CD1c-positive myeloid dendritic cell (primary cell): Measurements from ENCODE around the gene WNT4.

Experiments
- DNase-seq: peaks from one replicate; pipeline ENCODE4 v3.0.0-alpha.2; 2016; ENCODE audit errors: extremely low spot score

The WNT4 gene

DNA sequence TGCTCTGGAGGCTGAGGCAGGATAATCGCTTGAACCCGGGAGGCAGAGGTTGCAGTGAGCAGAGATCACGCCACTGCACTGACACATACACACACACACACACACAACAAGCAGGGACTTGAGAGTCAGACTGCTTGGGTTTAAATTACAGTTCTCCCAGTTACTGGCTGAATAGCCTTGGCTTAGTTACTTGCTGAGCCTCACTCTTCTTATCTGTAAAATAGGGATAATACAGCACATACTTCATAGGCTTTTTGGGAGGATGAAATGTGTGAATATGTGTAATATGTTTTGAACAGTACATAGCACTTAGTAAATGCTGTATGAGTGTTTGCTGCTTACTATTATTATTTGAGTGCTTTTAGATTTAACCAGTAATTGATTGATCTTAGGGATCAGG is 66.6 kb downstream of the WNT4 start:
- no peak for DNase-seq

DNA sequence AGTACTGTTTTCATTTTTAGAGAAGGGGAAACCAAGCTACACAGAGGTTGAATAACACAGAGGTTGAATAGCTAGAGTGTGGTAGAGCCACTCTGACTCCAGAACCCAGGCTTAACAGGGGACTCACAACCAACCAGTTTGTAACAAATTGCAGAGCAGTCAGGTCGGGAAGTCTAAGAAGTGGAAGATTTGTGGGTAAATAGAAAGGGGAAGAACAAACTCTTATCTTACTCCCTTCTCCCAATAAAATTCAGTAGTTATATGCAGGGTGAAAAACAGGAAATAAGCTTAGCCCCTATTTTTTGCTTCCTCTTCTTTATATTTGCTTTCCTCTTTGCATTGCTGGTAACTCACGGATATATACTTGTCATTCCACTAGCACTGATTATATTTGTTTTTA is 67.2 kb downstream of the WNT4 start:
- DNase-seq, result peak; percentile 72

DNA sequence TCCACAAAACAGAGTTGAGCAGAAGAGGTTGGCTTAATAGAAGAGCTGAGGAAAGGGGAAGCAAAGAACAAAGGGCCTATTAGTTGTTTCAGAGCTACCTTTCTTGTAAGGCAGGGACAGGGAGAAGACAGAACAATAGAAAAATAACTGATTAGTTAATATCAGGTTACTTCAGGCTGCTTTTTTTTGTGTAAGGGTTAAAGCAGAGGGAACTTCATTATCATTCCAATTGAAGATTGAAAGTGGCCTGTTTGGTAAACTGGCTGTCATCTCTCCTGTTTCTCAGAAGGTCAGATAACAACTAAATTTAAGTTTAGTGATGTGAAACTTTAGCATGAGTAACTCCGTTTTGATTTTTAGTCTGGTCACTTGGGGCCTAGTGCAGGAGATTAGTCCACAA is 68.1 kb downstream of the WNT4 start:
- peak; percentile 59 for DNase-seq

DNA sequence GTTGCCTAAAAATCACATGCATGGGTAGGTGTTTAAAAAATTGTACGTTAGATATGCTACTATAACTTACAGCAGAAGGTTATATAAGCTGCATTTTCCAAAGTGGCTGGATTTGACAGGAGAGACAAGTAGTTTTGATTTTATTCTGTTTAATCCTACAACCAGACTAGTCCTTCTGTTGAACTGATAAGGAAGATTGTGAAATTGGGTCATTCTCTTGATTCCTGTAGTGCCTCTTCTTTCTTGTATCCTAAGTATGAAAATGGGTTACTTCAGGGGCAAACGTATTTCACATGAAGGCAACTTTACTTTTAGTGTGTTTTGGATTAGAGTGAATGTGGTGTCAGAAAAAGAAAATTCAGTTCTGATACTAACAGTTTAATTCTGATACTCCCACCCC is 71.4 kb downstream of the WNT4 start:
- no peak for DNase-seq
